HG02973 (cell line): ENCODE data around the gene SLC22A4.
A peak's percentile ranks its signal among the peaks of the same experiment; 100 is the strongest.

Source experiments
- ATAC-seq: cut with Tn5 transposase; IDR thresholded peaks from one replicate; pipeline ENCODE4 v1.9.1; 2021; ENCODE audit warnings: moderate library complexity; ENCODE audit not compliant: unreplicated experiment

SLC22A4 gene

GRCh38 chr5:132261881-132262845, 32.0 kb upstream of the SLC22A4 start:
- no peak for ATAC-seq

DNA sequence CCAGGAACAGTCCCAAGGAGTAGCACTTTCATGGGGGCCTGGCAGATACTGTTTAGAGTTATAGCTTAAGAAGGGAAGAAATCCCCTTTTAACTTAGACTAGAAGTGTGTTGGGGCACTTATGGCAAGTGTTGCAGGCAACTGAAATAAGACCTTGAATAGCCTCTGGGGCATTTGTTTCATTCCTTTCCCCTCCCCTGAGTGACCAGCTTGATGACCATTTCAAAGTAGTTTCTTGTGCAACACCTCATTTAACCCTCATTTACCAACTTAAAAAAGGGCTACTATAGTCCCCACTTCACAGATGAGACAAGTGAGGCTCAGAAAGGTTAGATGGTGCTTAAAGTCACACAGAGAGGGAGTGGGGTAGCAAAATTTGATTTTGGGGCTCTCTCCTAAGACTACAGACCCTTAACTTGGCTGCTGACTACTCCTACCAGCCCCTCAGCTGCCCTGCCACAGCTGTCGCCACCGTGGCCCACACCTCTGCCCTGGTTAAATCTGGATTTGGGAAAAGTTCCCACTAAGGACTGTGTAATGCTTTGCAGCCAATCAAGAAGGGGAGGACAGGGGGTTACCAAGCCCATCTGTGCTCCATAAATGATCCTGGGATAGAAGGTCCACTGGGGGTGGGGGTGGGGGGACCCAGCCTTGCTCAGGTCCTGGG, 31.2 kb upstream of the SLC22A4 start:
- ATAC-seq: no peak

- ATAC-seq: no peak
Measured at GRCh38 chr5:132263548-132264261, 30.5 kb upstream of the SLC22A4 start.

GRCh38 chr5:132264546-132265335, 29.5 kb upstream of the SLC22A4 start:
- ATAC-seq: no peak

GRCh38 chr5:132265336-132266030, 28.7 kb upstream of the SLC22A4 start:
- no peak for ATAC-seq

DNA sequence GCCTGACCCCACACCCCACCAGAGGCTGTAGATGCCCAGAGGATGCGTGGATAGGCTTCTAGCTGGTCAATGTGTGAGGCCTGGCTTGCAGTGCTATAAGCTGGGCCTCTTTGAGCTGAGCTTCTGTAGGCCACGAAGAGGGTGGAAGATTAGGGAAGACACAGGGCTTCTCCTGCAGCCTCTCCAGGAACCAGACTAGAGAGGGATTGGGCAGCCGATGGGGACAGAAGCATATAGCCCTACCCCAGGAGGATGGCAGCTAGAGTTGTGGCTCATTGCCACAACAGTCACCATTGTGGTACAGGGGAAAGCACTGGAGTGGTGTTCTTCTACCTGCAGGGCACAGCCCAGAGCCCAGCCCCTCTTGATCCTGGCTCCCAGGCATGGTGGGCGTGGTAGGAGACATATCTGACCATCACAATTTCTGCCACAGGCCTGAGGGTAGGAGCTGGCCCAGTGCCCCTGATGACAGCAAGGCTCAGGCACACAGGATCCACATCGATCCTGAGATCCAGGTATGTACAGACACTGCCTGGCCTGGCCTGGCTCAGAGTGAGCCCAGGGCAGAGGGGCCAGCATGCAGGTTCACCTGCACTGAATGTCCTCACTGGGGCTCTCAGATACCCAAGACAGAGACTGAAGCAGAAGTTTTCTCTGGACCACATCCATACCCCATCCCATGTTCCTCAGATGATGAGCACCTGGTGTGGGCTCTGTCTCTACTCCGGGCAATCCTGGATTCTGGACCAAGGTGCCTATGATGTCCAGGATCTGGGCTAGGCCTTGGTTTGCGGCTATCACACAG, 28.0 kb upstream of the SLC22A4 start:
- no peak for ATAC-seq

DNA sequence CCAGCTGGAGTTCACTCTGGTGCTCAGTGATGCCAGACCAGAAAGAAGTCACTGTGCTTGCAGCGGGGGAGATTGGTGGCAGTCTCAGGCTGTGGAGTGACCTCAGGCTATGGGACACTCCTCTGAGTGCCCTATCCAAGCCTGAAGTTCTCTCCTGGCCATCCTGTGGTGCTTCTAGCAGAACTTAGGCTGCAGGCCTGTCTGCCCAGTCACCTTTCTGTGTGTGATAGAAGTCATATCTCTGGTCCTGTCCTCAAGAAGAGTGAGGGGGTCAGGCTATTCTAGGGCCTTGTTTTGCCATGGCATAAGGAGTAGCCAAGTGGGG, 27.4 kb upstream of the SLC22A4 start:
- no peak for ATAC-seq

DNA sequence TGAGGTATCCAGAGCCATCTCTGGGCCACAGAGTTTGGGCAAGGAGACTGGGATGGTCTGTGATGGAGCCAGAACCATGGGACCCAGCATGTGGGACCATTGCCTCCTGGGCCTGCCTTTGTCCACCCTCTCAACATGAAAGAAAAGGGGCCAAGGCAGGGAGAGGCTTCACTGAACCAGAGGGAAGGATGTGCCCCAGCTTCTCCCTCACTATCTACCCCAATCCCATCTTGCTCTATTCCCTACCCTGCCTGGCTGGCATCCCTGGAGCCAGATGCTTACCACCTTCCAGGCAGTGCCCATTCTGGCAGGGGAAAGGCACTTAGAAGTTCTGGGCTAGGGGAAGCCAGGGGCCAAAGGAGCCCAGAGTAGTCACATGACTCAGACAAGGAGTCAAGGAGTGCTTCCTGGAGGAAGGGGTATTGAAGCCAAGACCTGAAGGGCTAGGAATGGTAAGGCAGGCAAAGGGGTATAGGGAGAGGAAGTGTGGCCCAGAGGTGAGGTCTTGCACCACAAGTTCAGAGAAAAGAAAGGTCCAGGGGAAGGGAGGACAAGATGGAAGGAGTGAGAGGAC, 26.9 kb upstream of the SLC22A4 start:
- no peak for ATAC-seq

DNA sequence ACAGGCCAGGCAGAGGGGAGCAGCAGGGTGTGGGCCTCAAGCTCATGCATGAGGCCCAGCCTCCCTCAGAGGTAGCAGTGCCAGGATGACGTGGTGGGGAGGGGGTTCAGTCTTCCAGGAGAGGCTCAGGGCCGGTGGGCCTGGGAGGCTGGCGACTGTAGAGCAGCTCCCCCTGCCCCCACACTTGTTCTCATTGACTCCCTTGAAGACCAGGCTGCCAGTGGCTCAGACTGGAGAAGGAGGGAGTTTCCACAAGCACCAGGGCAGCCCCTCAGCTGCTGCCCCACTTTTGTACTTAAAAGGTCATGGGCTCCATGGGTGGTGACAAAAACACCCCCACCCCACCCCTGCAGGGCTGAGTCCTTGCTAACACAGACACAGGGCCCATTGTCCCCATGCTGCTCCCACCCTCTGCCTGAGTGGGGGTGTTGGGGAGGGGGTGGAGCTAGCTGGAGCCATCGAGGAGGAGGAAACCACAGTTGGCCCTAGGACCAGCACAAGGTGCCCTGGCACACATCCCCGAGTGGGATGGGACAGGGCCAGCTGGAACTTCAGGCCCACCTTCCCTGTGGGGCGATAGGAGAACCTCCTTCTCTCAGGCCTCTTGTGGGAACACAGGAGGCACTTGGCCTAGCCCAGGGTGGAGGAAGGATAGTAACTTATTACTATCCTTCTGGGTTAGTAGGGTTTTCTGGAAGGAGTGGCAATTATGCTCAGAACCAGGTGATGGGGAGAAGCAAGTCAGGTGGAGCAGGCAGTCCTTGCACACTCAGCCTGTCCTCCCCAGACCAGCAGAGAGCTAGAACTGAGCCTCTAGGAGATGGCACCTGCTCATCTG, 26.0 kb upstream of the SLC22A4 start:
- ATAC-seq: peak; percentile 6

GRCh38 chr5:132268769-132269551, 25.2 kb upstream of the SLC22A4 start:
- peak; percentile 81 for ATAC-seq

- ATAC-seq: no peak
Measured at GRCh38 chr5:132269635-132270334, 24.4 kb upstream of the SLC22A4 start.

- no peak for ATAC-seq
Measured at GRCh38 chr5:132270335-132270665, 23.9 kb upstream of the SLC22A4 start.

- no peak for ATAC-seq
Measured at GRCh38 chr5:132270706-132271105, 23.5 kb upstream of the SLC22A4 start.

DNA sequence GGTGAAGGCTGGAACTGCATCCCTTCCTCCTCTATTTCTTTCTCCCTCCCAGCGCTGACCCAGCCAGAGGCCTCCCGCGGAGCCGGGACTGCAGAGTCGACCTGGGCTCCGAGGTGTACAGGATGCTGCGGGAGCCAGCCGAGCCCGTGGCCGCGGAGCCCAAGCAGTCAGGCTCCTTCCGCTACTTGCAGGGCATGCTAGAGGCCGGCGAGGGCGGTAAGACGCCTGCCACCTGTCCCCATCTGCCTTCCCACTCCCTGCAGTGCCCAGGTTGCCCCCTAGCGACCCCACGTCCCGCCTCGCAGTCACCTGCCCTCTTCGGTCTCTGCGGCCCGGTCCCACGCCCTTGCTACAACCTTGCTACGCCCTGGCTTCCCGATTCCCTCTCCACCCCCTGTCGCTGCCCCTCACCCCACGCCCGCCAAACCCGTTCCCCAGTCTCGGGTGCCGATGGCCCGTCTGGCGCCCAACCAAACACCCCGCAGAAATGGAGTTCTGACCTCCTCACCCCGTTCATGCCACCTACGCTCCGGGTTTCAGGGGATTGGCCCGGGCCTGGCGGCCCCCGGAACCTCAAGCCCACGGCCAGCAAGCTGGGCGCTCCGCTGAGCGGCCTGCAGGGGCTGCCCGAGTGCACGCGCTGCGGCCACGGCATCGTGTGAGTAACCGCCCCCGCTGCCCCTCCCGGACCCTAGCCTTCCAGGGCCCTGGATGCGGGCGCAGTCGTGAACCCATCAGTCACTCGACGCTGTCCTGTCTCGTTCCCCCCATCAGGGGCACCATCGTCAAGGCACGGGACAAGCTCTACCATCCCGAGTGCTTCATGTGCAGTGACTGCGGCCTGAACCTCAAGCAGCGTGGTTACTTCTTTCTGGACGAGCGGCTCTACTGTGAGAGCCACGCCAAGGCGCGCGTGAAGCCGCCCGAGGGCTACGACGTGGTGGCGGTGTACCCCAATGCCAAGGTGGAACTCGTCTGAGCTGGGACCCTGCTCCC, 22.6 kb upstream of the SLC22A4 start:
- ATAC-seq: no peak

DNA sequence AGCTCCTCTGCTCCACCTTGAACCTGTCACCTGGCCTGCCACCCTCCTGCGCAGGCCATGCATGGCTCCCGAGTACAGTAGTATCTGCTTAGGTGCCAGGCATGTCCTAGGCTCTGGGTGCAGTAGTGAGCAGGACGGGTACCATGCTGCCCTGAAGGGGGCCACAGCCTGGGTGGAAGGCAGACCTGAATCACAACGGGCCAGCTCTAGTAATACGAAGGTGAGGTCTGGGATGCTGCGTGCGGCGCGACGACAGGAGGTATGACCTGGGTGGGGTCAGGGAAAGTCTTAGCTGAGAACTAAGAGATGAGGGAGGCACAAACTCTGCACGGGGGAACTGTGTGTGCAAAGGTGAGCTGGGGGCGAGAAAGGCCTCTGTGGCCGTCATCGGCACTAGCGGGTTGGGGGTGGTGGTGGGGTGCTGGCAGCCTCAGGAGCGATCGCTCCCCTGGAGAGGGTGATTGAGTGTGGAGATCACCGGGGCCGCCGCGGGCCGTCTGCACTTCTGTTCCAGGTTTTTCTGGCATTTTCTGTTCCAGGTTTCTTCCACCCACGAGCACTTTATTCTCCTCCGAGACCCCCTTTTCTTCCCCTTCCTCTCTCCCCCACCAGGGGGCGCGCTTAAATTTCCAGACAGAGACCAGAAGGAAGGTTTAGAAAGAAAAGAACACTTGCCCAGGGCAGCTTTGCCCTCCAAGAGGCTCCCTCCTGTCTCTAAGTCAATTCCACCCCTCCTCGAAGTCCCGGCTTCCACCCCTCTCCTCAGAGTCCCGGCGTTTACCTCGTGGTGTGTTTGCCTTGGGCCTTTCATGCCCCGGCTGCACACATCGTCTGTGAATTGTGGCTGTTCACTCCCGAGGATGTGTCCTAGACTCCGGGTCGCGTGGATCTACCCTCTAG, 21.6 kb upstream of the SLC22A4 start:
- ATAC-seq: no peak
